Measurements from ENCODE around the gene BEGAIN.

DNA sequence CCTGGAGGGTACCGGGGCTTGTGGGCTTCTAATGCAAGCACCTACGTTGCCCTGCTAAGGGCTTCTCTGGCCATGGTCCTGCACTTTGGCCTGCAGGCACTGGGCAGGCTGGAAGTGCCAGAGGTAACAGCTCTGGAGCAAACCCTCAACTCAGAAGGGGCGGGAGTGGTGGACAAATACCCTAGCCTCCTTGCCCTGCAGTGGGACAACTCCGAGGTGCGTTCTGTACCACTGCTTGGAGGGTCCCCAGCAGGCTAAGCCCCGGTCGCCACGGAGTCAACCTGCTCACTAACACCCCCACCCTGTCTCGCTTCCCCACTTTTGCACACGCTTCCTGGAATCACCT lies 20.4 kb upstream of the BEGAIN start:
- TF ChIP-seq POLR2A (IDR thresholded peaks at IDR 0.05) (no peak), CTCF (IDR thresholded peaks at IDR 0.05) (no peak)
